Measurements from ENCODE around the gene CACYBP. TPM values are rescaled to one million over a fixed set of nuclear protein-coding genes. Genes with fewer than 3 reads are reported as not detected.

CACYBP gene
- total RNA-seq, 4 donors from 2014 or later, result 52.5 to 261 (median 117) TPM

DNA sequence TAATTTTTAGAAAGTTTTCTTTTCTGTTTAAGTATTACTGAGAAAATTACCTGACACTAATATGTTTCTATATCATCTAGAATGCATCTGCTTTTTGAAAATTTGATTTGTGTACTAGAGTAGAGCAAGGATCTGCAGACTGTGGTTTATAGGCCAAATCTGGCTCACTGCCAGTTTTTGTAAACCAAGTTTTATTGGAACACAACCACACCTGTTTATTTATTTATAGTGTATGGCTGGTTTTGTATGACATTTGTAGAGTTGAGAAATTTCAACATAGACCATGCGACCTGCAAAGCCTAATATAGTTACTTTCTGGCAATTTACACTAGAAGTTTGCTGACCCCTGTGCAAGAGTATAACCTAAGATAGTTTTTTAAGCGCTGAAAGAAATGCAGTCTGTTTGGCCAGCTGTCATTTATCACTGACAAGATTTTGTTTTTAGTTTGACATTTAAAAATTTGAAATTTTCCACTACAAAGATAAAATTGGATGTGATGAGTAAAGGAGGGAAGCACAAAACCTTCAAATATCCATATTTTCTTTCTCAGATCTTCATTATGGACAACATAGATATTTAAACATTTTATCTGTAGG lies 36.1 kb upstream of the CACYBP start:
- TF ChIP-seq EP300 (IDR thresholded peaks at IDR 0.05) (no peak), POLR2AphosphoS5 (IDR thresholded peaks at IDR 0.05) (no peak), POLR2A (IDR thresholded peaks at IDR 0.05) (no peak)
- TF ChIP-seq, protein P1, sequence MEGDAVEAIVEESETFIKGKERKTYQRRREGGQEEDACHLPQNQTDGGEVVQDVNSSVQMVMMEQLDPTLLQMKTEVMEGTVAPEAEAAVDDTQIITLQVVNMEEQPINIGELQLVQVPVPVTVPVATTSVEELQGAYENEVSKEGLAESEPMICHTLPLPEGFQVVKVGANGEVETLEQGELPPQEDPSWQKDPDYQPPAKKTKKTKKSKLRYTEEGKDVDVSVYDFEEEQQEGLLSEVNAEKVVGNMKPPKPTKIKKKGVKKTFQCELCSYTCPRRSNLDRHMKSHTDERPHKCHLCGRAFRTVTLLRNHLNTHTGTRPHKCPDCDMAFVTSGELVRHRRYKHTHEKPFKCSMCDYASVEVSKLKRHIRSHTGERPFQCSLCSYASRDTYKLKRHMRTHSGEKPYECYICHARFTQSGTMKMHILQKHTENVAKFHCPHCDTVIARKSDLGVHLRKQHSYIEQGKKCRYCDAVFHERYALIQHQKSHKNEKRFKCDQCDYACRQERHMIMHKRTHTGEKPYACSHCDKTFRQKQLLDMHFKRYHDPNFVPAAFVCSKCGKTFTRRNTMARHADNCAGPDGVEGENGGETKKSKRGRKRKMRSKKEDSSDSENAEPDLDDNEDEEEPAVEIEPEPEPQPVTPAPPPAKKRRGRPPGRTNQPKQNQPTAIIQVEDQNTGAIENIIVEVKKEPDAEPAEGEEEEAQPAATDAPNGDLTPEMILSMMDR (IDR thresholded peaks at IDR 0.05), result no peak
- Histone ChIP-seq H3K4me1 (peaks cover 21 to 48% (median 24%) of the 10 kb centered on the region in 3 donors), H3K9me3 (no peaks in the 10 kb centered on the region), H3K27ac (peak overlapping the region; percentile 51 to 73 (median 68)), H3K27me3 (no peaks in the 10 kb centered on the region), H3K36me3 (no peaks in the 10 kb centered on the region), H3K4me3 (no peak overlapping the region)
- 29 to 44% methylated on average over 2 of the region's 2 CpGs for WGBS, 2 donors (ENCODE audit: low coverage in 1 of 2)
- ATAC-seq, result no peak

DNA sequence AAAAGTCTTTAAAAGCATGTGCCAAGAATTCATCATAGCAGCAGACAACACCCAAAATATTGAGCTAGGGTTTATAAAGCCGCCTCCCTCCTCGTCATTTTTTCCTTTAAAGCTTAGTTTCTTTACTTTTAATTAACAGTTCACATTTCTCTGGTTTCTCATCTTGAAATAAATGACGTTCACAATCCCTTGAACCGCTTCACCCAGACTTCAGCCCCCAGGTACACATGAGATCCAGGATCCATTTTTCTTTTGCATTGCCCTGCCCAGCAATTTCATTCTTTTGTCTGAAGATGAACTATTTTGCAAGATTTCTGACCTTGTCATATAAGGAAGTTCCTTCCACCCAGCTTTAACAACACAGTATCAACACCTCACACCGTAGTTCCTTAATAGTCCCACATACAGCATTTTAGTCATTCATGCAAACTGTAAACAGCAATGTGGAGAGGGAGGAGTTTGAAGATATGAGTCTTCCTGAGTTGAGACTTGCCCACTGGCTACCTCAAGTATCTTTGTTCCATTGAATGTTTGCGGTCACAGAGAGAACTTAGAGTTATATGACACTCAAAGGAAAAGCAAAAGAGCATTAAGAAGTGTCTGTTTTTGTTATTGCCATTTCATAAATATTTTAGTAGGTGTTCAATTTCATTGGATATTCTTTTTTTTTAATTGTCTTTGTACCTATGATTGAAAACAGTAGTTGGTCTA lies 35.3 kb upstream of the CACYBP start:
- no peaks in the 10 kb centered on the region for H3K27me3 ChIP-seq
- peak overlapping the region; percentile 51 to 73 (median 68) for H3K27ac ChIP-seq
- no peak overlapping the region for H3K4me3 ChIP-seq
- H3K36me3 ChIP-seq, result peaks cover 0 to 3% of the 10 kb centered on the region in 2 donors
- 6 to 24% methylated on average over 5 to 6 of the region's 6 CpGs for WGBS, 2 donors (ENCODE audit: low coverage in 1 of 2)
- peaks cover 21 to 52% (median 24%) of the 10 kb centered on the region in 3 donors for H3K4me1 ChIP-seq
- ATAC-seq, result peak; percentile 44
- no peaks in the 10 kb centered on the region for H3K9me3 ChIP-seq
- peak in 1 of 2 donors; percentile 14 for TF ChIP-seq POLR2A (IDR thresholded peaks at IDR 0.05)
- no peak for TF ChIP-seq POLR2AphosphoS5 (IDR thresholded peaks at IDR 0.05)

DNA sequence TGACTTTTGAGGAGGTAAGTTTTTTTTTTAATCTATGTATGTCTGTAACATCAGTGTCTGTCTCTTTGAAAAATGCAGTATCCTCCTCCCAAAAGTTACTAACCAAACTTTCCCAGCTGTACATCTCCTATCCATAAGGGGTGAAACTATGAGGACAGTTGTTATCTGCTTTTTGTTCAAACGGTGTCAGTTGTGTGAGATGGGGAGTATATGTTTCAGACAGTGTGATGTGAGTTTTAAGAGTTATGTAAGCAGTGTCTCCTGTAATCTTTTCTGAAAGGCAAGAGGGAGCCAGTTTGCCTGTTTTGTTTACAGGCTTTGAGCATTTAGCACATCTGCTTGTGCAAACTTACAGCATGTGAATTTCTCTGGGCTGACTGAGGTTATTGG lies 34.8 kb upstream of the CACYBP start:
- TF ChIP-seq POLR2A (IDR thresholded peaks at IDR 0.05) (no peak), EP300 (IDR thresholded peaks at IDR 0.05) (no peak)

DNA sequence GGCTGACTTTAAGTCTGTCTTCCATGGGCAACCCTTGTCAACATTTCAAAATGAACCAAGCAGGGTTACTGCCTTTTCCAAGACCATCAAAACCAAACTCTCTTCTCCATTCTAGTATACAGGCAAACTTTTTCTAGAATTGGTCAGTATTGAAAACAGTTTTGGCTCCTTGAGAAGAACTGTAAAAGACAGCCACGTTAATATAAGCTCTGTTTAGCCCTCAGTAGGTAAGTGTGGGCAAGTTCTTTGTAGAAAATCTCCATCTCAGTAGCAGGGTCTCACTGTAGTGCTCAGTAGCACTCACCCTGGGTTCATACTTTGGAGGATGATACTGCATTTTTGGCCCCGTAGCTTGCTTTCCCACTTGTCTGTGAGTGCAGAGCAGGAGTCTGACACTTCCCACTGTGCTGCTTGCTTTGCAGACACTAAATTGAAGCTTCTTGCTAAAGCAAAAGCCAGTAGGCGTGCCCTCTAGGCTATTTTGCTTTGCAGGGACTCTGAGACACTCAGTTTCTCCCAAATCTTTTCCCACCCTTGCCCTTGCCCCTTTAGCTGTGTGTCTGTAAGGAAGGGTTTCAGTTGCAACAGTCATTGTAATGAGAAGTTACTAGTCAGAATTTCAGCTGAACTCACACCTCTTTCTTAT lies 34.3 kb upstream of the CACYBP start:
- Histone ChIP-seq H3K27me3 (no peaks in the 10 kb centered on the region), H3K27ac (peak overlapping the region; percentile 51 to 73 (median 68)), H3K4me3 (no peak overlapping the region), H3K4me1 (peaks cover 21 to 52% (median 24%) of the 10 kb centered on the region in 3 donors), H3K9me3 (no peaks in the 10 kb centered on the region), H3K36me3 (peaks cover 0 to 12% of the 10 kb centered on the region in 2 donors)
- 18 to 25% methylated on average over 2 of the region's 3 CpGs for WGBS, 2 donors (ENCODE audit: low coverage in 1 of 2)
- ATAC-seq, result peak; percentile 44
- TF ChIP-seq EP300 (IDR thresholded peaks at IDR 0.05), result no peak
- TF ChIP-seq POLR2AphosphoS5 (IDR thresholded peaks at IDR 0.05), result no peak
- TF ChIP-seq, protein P1 (IDR thresholded peaks at IDR 0.05), result no peak
- TF ChIP-seq POLR2A (IDR thresholded peaks at IDR 0.05), result no peak

More for the DNA sequence above, 34.8 kb upstream of the CACYBP start:
- Histone ChIP-seq H3K4me3 (no peak overlapping the region), H3K9me3 (no peaks in the 10 kb centered on the region), H3K36me3 (peaks cover 0 to 9% of the 10 kb centered on the region in 2 donors), H3K27me3 (no peaks in the 10 kb centered on the region), H3K4me1 (peaks cover 21 to 52% (median 24%) of the 10 kb centered on the region in 3 donors), H3K27ac (peak overlapping the region; percentile 51 to 73 (median 68))
- ATAC-seq, result peak; percentile 26
- WGBS, 2 donors (ENCODE audit: low coverage in 1 of 2), result 17 to 45% methylated on average over 1 of the region's 1 CpG

DNA sequence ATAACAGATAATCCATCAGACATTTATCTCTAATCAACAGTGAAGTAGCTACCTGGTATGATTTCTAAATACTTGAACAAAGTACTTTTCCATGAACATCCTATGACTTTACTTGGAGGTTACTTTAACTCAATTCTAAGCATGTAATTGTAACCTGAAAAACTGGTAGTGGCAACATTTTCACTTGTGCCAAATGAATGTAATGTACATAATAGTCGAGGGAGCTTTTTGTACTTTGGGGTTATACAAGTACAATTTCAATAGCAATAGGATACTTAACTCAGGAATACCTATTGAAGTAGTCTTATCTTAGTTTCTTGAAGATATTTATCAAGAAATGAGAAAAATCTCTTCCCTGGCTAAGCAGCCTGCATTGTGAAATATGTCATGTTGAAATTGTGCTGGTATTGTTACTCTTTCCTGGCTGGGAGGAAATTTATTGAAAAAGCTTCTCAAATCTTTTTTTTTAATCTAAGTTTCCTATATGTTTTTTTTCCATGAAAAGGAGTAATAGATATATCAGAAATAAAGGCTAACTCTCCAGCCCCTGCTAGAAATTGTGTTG lies 33.7 kb upstream of the CACYBP start:
- Histone ChIP-seq H3K27me3 (no peaks in the 10 kb centered on the region), H3K9me3 (no peaks in the 10 kb centered on the region), H3K4me3 (no peak overlapping the region), H3K36me3 (peaks cover 0 to 12% of the 10 kb centered on the region in 2 donors), H3K4me1 (peaks cover 21 to 52% (median 24%) of the 10 kb centered on the region in 3 donors), H3K27ac (peak overlapping the region; percentile 51 to 73 (median 68))
- 8% methylated on average over 1 of the region's 1 CpG; no CpG with 5 or more reads in 1 of the 2 donors for WGBS, 2 donors (ENCODE audit: low coverage in 1 of 2)
- ATAC-seq, result peak; percentile 37
- no peak for TF ChIP-seq POLR2A (IDR thresholded peaks at IDR 0.05)
- TF ChIP-seq POLR2AphosphoS5 (IDR thresholded peaks at IDR 0.05), result no peak
- TF ChIP-seq EP300 (IDR thresholded peaks at IDR 0.05), result no peak
- TF ChIP-seq, protein P1 (IDR thresholded peaks at IDR 0.05), result no peak

Measured in gastroesophageal sphincter (tissue), 4 donors.